RWPE2 (cell line): ENCODE results near the gene CFAP100.

Experiments
- ATAC-seq: fragments of 200-7000 bp; cut with Tn5 transposase; 3 replicates; pipeline ENCODE4 v1.9.1; 2021; ENCODE audit warnings: low read depth
- DNase-seq: peaks from one replicate; pipeline ENCODE4 v3.0.0-alpha.2; 2020; ENCODE audit warnings: low spot score
- H3K27ac ChIP-seq: fragments of 450-650 bp; 2 replicates; pipeline ENCODE4 v1.5.1; 2017; ENCODE audit warnings: mild to moderate bottlenecking; ENCODE audit not compliant: poor library complexity, severe bottlenecking
- H3K27me3 ChIP-seq: fragments of 250-450 bp; sonication (Bioruptor Pico); 2 replicates; pipeline ENCODE4 v1.5.1; 2021; ENCODE audit warnings: mild to moderate bottlenecking, moderate library complexity; ENCODE audit not compliant: insufficient read depth, poor library complexity, severe bottlenecking
- H3K36me3 ChIP-seq: fragments of 250-450 bp; sonication (Bioruptor Pico); 2 replicates; pipeline ENCODE4 v1.5.1; 2020; ENCODE audit warnings: low read depth, mild to moderate bottlenecking, moderate library complexity
- H3K4me1 ChIP-seq: fragments of 250-450 bp; sonication (Bioruptor Pico); 2 replicates; pipeline ENCODE4 v1.5.1; 2021; ENCODE audit warnings: mild to moderate bottlenecking, moderate library complexity; ENCODE audit not compliant: insufficient read depth, poor library complexity, severe bottlenecking
- H3K4me3 ChIP-seq: fragments of 250-450 bp; sonication (Bioruptor Pico); 2 replicates; pipeline ENCODE4 v1.5.1; 2021; ENCODE audit warnings: mild to moderate bottlenecking, moderate library complexity; ENCODE audit not compliant: severe bottlenecking
- H3K9me3 ChIP-seq: fragments of 250-450 bp; sonication (Bioruptor Pico); 2 replicates; pipeline ENCODE4 v1.5.1; 2021; ENCODE audit warnings: mild to moderate bottlenecking, moderate library complexity; ENCODE audit not compliant: severe bottlenecking
- CTCF ChIP-seq: fragments of 450-650 bp; IDR thresholded peaks from one replicate; pipeline ENCODE4 v1.5.1; 2017; ENCODE audit warnings: mild to moderate bottlenecking, moderate library complexity; ENCODE audit not compliant: poor library complexity, severe bottlenecking

The CFAP100 gene

GRCh38 chr3:126356373-126357264 lies 38.1 kb upstream of the CFAP100 start:
- Histone ChIP-seq H3K36me3 (no peaks in the 10 kb centered on the region), H3K27ac (no peak overlapping the region), H3K9me3 (no peaks in the 10 kb centered on the region), H3K4me3 (peak overlapping the region; percentile 48), H3K4me1 (no peaks in the 10 kb centered on the region), H3K27me3 (peaks cover 31% of the 10 kb centered on the region)
- ATAC-seq, result no peak
- no peak for TF ChIP-seq CTCF
- no peak for DNase-seq

- Histone ChIP-seq H3K27me3 (peaks cover 31% of the 10 kb centered on the region), H3K4me3 (peak within 1 kb of the TSS; percentile 48), H3K27ac (no peak within 1 kb of the TSS), H3K4me1 (no peaks in the 10 kb centered on the region), H3K9me3 (no peaks in the 10 kb centered on the region), H3K36me3 (no peaks in the 10 kb centered on the region)
- DNase-seq (no peak), ATAC-seq (peak; percentile 80)
- no peak for TF ChIP-seq CTCF
Measured at GRCh38 chr3:126357295-126358037, 37.2 kb upstream of the CFAP100 start, which contains the start of gene KLF15. TSS of gene KLF15 (minus strand) at chr3:126357408. CDS start at chr3:126352922, 4,486 bp downstream.

GRCh38 chr3:126358038-126358815 lies 36.5 kb upstream of the CFAP100 start:
- ATAC-seq (no peak), DNase-seq (peak; percentile 25)
- TF ChIP-seq CTCF, result no peak
- Histone ChIP-seq H3K27me3 (peaks cover 31% of the 10 kb centered on the region), H3K4me3 (no peak overlapping the region), H3K4me1 (no peaks in the 10 kb centered on the region), H3K9me3 (no peaks in the 10 kb centered on the region), H3K36me3 (no peaks in the 10 kb centered on the region), H3K27ac (no peak overlapping the region)

- peaks cover 31% of the 10 kb centered on the region for H3K27me3 ChIP-seq
- H3K27ac ChIP-seq, result no peak overlapping the region
- no peaks in the 10 kb centered on the region for H3K9me3 ChIP-seq
- no peak for TF ChIP-seq CTCF
- ATAC-seq (no peak), DNase-seq (peak; percentile 17)
- no peak overlapping the region for H3K4me3 ChIP-seq
- no peaks in the 10 kb centered on the region for H3K36me3 ChIP-seq
- H3K4me1 ChIP-seq, result no peaks in the 10 kb centered on the region
Measured at GRCh38 chr3:126358816-126359181, 35.9 kb upstream of the CFAP100 start.
